Lung (tissue), 12 donors: ENCODE results near the gene MYB. TPM values are rescaled to one million over a fixed set of nuclear protein-coding genes. Genes with fewer than 3 reads are reported as not detected.

Experiments
- ATAC-seq: fragments of 200-7000 bp; cut with Tn5 transposase; one replicate; pipeline ENCODE4 v1.9.1; 2020; ENCODE audit warnings: moderate number of reproducible peaks; ENCODE audit not compliant: insufficient read depth, low FRiP score
- DNase-seq, 3 donors: peaks; one replicate each; pipeline ENCODE4 v3.0.0-alpha.2; 2013 to 2017
- H3K27ac ChIP-seq, 2 donors: one replicate each; pipeline ENCODE4 v1.5.1; 2013; ENCODE audit warnings: mild to moderate bottlenecking in 2 of 2, moderate library complexity in 2 of 2, control low read depth in 1 of 2, inconsistent platforms in 1 of 2, low read depth in 1 of 2, low read length in 1 of 2
- H3K27me3 ChIP-seq, 3 donors: one replicate each; pipeline ENCODE4 v1.5.1; 2013; ENCODE audit warnings: low read length in 2 of 3; ENCODE audit not compliant: control insufficient read depth in 3 of 3, insufficient read depth in 3 of 3
- H3K36me3 ChIP-seq, 4 donors: one replicate each; pipeline ENCODE4 v1.5.1; 2013; ENCODE audit warnings: low read length in 4 of 4, mild to moderate bottlenecking in 1 of 4, moderate library complexity in 1 of 4; ENCODE audit not compliant: control insufficient read depth in 4 of 4, insufficient read depth in 4 of 4
- H3K4me1 ChIP-seq, 5 donors: one replicate each; pipeline ENCODE4 v1.5.1; 2013; ENCODE audit warnings: low read length in 5 of 5, mild to moderate bottlenecking in 2 of 5, moderate library complexity in 1 of 5; ENCODE audit not compliant: control insufficient read depth in 5 of 5, insufficient read depth in 5 of 5
- H3K4me3 ChIP-seq: one replicate; pipeline ENCODE4 v1.5.1; 2013; ENCODE audit warnings: mild to moderate bottlenecking, control low read depth, moderate library complexity
- H3K9ac ChIP-seq, 2 donors: one replicate each; pipeline ENCODE4 v1.5.1; 2013; ENCODE audit warnings: low read length in 2 of 2, control low read depth in 1 of 2; ENCODE audit not compliant: insufficient read depth in 1 of 2
- H3K9me3 ChIP-seq, 4 donors: one replicate each; pipeline ENCODE4 v1.5.1; 2013; ENCODE audit warnings: low read length in 3 of 4, mild to moderate bottlenecking in 1 of 4, moderate library complexity in 1 of 4; ENCODE audit not compliant: control insufficient read depth in 4 of 4, insufficient read depth in 3 of 4
- CTCF ChIP-seq: IDR thresholded peaks from 2 replicates; pipeline ENCODE4 v1.5.1; 2012; ENCODE audit warnings: mild to moderate bottlenecking; ENCODE audit errors: control extremely low read depth, extremely low read depth
- WGBS, 2 donors: extraction: QIAGEN DNeasy Blood & Tissue Kit; methylation state at CpG; one replicate each; pipeline ENCODE4 v1.1.7; 2013; 5-methylcytosine and 5-hydroxymethylcytosine counted together
- polyA plus RNA-seq, 2 donors: library from polyadenylated mRNA; stranded (reverse); fragments of 200-250 nt; gene quantifications; one replicate each; pipeline ENCODE4 v1.2.1, GENCODE V29; 2013
- total RNA-seq, 2 donors: library from RNA; depleted of rRNA in 1 of 2; stranded (reverse); fragments of >200 nt in 1 of 2; gene quantifications; one replicate each; pipeline ENCODE4 v1.2.1, GENCODE V29; 2014 to 2021
- donor health status: control.
- donor health status: control.
- donor health status: Bipolar disorder and iron deficiency.
- donor health status: healthy.
- donor health status: DM: yes; HTN: yes; CAD: no.

The MYB gene
- total and polyA plus RNA-seq, 4 donors, result 1.3 to 11.3 (median 4.6) TPM

GRCh38 chr6:135191508-135192255, 10.6 kb downstream of the MYB start:
- H3K9ac ChIP-seq, result no peak overlapping the region
- no peaks in the 10 kb centered on the region for H3K4me1 ChIP-seq
- H3K36me3 ChIP-seq, result no peaks in the 10 kb centered on the region
- DNase-seq (no peak), ATAC-seq (no peak)
- H3K4me3 ChIP-seq, result no peak overlapping the region
- no peak overlapping the region for H3K27ac ChIP-seq
- TF ChIP-seq CTCF, result no peak
- no peaks in the 10 kb centered on the region for H3K9me3 ChIP-seq
- WGBS, 2 donors, result 63 to 79% methylated on average over 10 of the region's 10 CpGs
- no peaks in the 10 kb centered on the region for H3K27me3 ChIP-seq

- no peaks in the 10 kb centered on the region for H3K9me3 ChIP-seq
- H3K27me3 ChIP-seq, result no peaks in the 10 kb centered on the region
- WGBS, 2 donors, result 68 to 85% methylated on average over 13 of the region's 13 CpGs
- H3K27ac ChIP-seq, result no peak overlapping the region
- DNase-seq, result no peak
- no peak overlapping the region for H3K9ac ChIP-seq
- H3K4me1 ChIP-seq, result no peaks in the 10 kb centered on the region
- H3K36me3 ChIP-seq, result no peaks in the 10 kb centered on the region
- no peak for ATAC-seq
- TF ChIP-seq CTCF, result no peak
- H3K4me3 ChIP-seq, result no peak overlapping the region
Observed at GRCh38 chr6:135192256-135193174, 11.4 kb downstream of the MYB start.

GRCh38 chr6:135193221-135193620, 12.1 kb downstream of the MYB start:
- no peak overlapping the region for H3K9ac ChIP-seq
- no peak for TF ChIP-seq CTCF

More at GRCh38 chr6:135193221-135193620, 12.1 kb downstream of the MYB start:
- no peak overlapping the region for H3K4me3 ChIP-seq
- WGBS, 2 donors, result 76 to 94% methylated on average over 1 of the region's 1 CpG
- no peaks in the 10 kb centered on the region for H3K4me1 ChIP-seq
- no peak overlapping the region for H3K27ac ChIP-seq
- DNase-seq (no peak), ATAC-seq (no peak)
- no peaks in the 10 kb centered on the region for H3K27me3 ChIP-seq
- no peaks in the 10 kb centered on the region for H3K9me3 ChIP-seq
- no peaks in the 10 kb centered on the region for H3K36me3 ChIP-seq
